HG03039 (cell line): ENCODE results near the gene NHLH1.

Experiments
- ATAC-seq: cut with Tn5 transposase; IDR thresholded peaks from one replicate; pipeline ENCODE4 v1.9.1; 2021; ENCODE audit warnings: mild to moderate bottlenecking, moderate library complexity; ENCODE audit not compliant: unreplicated experiment

Gene NHLH1

DNA sequence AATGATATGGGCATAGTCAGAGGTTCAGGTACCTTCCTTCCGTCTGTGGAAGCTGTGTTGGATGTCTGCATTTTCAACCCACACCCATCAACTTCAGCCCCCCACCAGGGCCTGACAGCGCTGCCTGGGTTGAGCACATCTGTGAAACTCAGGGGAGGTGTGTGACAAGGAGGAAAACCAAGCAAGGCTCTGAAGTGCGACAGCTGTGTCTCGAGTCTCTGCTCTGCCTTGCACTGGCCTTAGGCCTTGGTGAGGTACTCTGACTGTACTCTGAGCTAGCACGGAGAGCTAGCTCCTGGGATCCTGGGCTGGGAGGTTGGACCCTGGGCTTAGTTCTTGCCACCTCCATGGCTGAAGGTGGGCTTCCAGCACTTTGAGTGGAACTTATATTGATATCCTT lies 42.6 kb downstream of the NHLH1 start:
- no peak for ATAC-seq

DNA sequence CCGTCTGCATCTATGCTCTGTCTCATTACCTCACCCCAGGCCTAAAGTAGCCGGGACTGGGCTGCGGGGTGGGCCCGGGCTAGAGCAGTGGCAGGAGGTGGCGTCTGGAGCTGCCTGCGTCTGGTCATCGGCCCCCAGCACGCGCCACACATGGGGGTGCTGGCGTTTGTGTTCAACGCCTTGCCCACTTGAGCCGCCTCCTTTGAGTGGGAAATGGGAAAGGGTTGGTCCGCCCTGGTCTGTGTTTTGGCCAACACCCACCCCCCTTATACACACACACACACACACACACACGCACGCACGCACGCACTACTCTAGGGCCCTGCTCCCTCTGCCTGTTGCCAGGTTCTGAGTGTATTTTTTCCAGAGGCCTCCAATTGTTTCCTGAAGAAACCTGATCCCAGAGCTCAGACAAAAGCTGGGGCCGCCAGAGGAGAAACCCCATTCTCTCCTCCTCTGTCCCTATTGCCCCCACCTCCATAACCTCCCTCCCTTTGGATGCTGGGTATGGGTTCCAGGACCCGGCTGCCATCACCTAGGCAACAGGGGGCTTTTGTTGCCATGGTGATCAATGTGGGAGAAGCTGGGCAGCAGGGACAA lies 43.6 kb downstream of the NHLH1 start:
- no peak for ATAC-seq

DNA sequence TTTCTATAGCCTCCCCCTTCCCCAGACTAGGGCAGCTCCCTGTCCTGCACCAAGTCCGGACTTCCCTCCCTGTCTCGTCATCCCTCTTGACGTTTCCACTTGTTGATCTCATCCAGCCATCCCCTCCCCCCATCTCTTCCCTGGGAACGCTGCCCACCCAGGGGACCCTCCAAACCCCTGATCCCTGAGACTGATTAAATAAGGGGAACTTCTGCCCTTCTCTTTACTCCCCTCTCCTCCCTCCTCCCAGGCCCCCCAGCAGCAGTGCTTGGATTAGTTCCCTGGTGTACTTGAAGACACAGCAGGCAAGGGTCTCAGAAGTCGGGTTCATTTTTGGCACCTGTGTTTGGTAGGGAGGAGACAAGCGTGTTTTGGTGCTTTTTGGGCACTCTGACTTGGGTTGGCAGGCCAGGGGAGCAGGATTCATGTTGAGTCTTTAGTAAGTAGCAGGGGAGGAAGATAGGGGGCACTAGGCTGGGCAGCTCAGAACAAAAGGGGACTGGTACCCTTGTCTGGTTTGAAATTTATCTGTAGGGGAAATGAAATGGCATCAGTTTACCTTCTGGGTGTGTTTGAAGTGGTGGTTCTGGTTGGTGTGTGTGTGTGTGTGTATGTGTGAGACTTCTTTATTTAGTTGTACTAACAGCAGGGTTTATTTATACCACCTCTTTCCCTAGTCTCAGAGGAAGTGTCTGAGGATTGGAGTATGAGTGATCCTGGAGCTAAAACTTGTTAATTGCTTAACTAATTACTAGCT lies 44.6 kb downstream of the NHLH1 start:
- no peak for ATAC-seq

DNA sequence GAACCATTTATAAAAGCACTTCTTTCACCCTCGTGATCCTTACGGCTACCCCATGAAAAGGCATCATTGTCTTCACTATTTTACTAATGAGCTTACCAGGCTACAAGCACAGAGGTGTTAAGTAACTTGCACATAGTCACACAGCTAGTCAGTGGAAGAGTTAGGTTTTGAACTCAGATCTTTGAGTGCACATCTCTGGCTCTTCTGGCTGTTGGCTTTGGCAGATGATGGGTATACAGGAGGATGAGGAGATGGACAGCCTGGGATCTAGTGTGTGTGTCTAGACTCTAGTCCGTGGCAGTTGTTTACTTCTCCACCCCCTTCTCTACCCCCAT lies 45.1 kb downstream of the NHLH1 start:
- ATAC-seq: no peak

DNA sequence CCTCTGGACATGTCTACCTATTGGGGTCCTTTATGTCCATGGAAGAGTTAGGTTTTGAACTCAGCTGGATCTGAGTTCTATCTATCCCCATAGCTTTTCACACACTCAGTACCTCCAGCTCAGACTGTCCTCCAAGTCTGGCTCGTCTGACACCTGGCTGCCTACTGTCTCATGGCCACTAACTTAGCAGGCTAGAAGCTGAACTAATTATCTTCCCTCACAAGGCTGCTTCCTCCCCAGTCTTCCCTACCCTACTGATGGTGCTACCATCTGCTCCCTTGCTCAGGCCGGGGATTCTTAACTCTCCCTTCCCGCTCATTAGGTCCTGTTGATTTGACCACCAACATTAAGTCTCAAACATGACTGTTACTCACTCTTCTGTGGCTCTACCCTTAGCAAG lies 46.8 kb downstream of the NHLH1 start:
- ATAC-seq: no peak

DNA sequence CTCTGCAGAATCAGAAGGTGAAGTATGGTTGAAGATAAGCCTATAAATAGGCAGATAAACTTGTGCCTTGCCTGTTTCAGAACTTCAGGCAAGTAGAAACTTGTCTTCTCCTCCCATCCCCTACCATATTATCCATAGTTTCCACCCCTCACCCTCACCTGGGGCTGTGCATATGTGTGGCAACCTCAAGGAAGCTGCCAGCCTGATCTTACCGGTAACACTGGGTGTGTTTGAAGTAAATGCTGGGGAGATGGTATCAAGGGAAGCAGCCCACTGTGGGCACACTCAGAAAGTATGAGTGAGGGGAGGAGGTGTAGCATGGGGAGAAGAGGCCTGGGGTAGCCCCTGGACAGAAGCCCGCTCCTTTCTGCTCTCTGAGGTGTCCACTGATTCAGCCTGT lies 48.0 kb downstream of the NHLH1 start:
- ATAC-seq: no peak

DNA sequence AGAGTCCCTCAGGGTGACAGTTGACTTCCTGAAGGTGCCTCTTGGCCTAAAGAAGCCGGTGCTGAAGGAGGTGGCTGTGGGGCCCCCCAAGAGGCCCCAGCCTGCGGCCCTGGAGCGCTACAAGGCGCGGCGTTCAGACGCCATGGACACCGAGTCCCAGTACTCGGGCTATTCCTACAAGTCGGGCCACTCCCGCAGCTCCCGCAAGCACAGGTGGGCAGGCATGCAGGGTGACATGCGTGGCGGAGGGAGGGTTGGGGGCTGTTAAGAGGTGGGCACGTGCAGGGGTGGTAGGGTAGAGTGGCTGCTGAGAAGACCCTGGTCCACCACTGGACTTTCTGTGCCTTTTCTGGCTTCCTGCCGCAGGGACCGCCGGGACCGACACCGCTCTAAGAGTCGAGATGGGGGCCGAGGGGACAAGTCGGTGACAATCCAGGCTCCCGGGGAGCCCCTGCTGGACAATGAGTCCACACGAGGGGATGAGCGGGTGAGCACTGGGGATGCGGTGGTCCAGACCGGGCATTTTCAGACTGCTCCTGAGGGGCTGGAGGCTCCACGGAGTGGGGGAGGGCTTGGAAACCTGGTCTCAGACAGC lies 48.9 kb downstream of the NHLH1 start:
- no peak for ATAC-seq

DNA sequence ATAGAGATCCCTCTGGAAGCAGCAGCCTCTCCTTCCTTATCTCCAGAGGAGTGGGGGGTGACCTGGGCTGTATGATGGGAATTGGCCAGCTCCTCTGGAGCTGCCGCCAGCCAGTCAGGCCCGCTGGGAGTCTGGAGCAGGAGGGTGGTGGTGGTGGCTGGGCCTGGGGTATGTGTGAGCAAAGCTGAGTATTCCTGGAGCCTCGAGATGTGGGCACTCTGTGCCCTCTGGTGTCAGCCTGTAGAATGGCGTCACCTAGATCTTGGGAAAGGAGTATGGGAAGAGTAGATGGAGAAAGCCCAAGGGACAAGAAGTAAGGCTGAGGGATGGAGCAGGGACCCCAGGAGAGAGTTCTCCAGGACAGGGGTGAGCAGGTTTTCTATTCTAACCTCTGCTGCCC lies 49.5 kb downstream of the NHLH1 start:
- no peak for ATAC-seq

DNA sequence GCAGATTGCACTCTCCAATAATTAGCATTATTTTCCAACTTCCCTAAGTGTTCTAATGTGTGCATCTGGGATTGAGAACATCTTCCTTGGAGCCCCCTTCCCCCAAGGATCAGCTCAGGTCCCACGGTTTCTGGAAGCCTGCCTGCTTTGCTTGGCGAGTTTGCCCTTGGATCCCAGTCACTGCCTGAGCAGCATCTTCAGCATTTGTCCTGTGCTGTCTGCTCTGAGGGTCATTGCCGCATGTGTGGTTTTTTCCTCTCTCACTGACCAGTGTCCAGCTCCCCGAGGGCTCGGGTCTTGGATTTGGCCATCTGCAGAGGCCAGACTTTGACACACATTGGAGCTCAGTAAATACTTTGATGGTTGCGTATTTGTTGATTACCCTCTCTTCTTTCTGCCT lies 51.6 kb downstream of the NHLH1 start:
- no peak for ATAC-seq

DNA sequence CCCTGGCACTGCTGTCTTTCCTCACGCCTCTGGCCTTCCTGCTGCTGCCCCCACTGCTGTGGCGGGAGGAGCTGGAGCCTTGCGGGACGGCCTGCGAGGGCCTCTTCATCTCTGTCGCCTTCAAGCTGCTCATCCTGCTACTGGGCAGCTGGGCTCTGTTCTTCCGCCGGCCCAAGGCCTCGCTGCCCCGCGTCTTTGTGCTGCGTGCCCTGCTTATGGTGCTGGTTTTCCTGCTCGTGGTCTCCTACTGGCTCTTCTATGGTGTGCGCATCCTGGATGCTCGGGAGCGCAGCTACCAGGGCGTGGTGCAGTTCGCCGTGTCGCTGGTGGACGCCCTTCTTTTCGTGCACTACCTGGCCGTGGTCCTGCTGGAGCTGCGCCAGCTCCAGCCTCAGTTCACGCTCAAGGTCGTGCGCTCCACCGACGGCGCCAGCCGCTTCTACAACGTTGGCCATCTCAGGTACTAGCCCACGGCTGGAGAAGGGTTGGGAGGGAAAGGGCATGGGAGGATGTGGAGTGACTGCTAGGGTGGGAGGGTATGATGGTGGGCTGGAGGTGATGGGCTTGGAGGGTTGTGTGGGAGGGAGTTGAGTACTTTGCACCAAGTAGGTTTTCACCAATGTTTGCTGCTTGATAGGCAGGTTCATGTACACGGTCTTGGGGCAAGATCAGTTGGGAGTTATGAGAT lies 52.4 kb downstream of the NHLH1 start:
- ATAC-seq: no peak

DNA sequence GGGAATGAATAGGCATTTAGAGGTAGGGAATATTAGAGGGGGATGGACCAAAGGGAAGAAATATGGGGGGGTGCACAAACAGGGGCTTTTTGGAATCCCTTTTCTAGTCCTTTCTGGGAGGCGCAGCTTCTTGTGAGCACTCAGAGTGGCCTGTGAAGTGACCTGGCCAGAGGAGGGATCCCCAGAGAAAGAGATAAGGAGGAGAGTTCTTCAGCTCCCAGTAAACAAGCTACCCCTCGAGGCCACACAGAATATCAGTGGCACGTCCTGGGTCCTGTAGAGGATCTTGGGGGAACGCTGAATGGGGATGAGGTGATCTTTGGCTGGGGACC lies 52.9 kb downstream of the NHLH1 start:
- ATAC-seq: no peak

DNA sequence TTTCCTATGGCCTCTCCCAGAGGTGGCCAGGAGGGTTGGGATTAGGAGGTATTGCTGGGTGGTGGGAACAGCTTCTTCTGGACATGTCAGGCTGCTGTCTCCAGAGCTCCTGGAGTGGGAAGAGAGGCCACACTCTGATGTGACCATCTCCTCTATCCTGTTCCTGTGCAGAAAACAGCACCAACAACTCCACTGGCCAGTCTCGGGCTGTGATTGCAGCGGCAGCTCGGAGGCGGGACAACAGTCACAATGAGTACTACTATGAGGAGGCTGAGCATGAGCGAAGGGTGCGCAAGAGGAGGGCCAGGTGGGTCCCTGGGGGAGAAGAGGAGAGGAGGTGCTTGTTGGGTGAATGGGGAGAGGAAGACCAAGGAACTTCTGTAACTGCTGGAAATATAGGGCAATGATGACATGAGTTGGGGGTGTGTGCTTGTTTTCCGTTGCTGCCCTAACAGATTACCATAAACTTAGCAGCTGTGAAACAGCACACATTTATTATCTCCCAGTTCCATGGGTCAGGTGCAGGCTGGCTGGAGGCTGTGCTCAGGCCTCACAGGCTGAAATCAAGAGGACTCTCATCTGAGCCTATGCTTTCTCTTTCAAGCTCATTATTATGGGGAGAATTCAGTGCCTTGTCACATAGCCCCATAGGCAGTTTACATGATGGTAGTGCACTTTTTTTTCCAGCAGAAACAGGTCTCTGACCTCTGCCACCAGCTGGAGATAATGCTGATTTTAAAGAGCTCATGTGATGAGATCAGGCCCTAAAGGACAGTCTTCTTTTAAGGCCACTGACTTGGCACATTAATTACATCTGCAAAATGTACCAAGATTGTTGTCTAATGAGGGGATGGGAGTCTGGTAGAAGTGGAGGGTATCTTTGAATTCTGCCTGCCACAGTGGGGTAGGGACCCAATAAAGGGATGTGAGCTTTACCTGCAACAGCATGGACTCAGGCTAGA lies 54.3 kb downstream of the NHLH1 start:
- ATAC-seq: no peak

DNA sequence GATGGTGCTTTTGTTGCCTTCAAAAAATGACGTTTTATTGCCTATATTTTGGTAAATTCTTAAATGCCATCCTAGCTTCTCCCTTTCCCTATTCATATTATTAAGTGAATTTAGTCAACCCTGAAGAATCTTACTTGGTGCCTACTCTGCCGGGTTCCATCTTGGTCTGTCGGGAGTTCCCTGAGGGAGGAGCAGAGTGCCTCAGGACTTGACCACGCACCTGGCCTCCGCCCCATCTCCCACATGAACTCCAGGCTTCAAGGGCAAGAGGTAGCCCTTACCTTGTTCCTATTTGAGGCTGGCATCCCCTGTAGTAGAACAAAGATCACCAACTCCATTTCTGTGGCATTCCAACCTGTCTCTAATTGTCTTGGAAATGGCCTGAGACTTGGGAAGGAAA lies 55.0 kb downstream of the NHLH1 start:
- no peak for ATAC-seq
